PFSK-1 (cell line): ENCODE results near the gene SHMT1. TPM values are rescaled to one million over a fixed set of nuclear protein-coding genes. Genes with fewer than 3 reads are reported as not detected.

Experiments used
- FOXP2 ChIP-seq: optimal IDR thresholded peaks from 2 replicates; pipeline ENCODE3; 2011; ENCODE audit warnings: borderline replicate concordance, control low read depth, inconsistent platforms; ENCODE audit not compliant: insufficient read depth; ENCODE audit errors: extremely low read length, extremely low read depth
- POLR2AphosphoS5 ChIP-seq: IDR thresholded peaks from 2 replicates; pipeline ENCODE4 v1.6.1; 2012; ENCODE audit warnings: low read depth, mild to moderate bottlenecking, control low read depth, low read length, moderate library complexity
- REST ChIP-seq, 2 experiments: IDR thresholded peaks; 2 replicates each; pipeline versions ENCODE4 v1.6.1 to v1.8.0; 2011 to 2012; ENCODE audit warnings: low read depth in 2 of 2, low read length in 2 of 2, control low read depth in 1 of 2, inconsistent platforms in 1 of 2, mild to moderate bottlenecking in 1 of 2, moderate library complexity in 1 of 2; ENCODE audit not compliant: insufficient read depth in 1 of 2
- SIN3A ChIP-seq: IDR thresholded peaks from 2 replicates; pipeline ENCODE4 v1.6.1; 2012; ENCODE audit warnings: mild to moderate bottlenecking, low read length, moderate library complexity, borderline replicate concordance; ENCODE audit not compliant: insufficient read depth
- TAF1 ChIP-seq: IDR thresholded peaks from 2 replicates; pipeline ENCODE4 v1.6.1; 2012; ENCODE audit warnings: low read length, control low read depth, borderline replicate concordance; ENCODE audit not compliant: insufficient read depth
- polyA plus RNA-seq: library from polyadenylated mRNA; unstranded; fragments of >200 nt; gene quantifications from one replicate; pipeline ENCODE4 v1.2.1, GENCODE V29; 2012; ENCODE audit warnings: low read depth, missing spikeins; ENCODE audit not compliant: insufficient read length

Gene SHMT1
- 62.6 TPM for polyA plus RNA-seq

DNA sequence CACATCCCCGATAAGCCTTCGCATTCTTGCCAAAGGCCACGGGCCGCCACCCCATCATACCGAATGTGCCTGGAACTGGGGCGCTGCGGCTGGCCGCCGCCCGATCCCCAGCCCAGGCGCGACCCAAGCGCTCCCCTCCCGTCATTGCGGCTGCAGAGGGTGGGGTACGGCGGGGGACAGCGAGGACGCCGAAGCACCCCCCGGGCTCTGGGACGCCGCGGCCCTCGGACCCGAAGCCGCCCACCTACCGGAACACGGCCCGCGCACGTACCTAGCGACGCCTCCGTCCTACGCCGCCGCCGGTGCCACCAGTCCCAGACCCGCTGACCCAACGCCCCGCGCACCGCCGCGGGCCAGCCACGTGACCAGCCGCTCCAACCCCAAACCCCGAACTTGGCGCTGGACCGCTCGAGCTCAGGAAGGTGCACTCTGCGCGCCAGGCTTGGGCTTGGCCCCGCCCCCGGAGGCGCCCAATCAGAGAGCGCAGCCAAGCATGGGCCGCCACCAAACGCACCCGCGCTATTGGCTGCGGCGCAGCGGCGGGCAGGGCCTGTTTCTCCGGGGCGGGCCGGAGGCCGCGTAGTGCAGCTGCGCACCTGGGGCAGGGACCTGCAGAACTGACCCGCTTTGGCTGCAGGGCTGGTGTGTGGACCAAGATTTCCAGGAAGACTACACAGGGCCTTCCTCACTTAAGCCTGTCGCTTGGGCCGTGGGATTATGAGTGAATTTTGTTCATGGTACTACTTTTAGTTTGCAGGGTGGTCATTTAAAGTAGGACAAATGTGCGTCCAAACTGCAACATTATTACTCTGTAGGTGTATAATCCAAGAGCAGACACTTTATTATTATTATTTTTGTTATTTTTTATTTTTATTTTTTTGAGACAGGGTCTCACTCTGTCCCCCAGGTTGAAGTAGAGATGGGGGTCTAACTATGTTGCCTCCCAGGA, at the start of gene SHMT1:
Gene SHMT1, minus strand, starts transcription at position 450 of the 949 bp plus-strand sequence. CDS start 7,569 bp downstream, outside the sequence.
- TF ChIP-seq TAF1 (no peak), SIN3A (no peak), FOXP2 (peak; percentile 76), REST (IDR thresholded peaks at IDR 0.05; ENCODE audit: insufficient read depth in 1 of 2, low read depth in 2 of 2, low read length in 2 of 2) (0 out of 4 replicates have a peak, but pooled peaks of 1 of the 2 experiments have one; percentile 16), POLR2AphosphoS5 (peak; percentile 81)

DNA sequence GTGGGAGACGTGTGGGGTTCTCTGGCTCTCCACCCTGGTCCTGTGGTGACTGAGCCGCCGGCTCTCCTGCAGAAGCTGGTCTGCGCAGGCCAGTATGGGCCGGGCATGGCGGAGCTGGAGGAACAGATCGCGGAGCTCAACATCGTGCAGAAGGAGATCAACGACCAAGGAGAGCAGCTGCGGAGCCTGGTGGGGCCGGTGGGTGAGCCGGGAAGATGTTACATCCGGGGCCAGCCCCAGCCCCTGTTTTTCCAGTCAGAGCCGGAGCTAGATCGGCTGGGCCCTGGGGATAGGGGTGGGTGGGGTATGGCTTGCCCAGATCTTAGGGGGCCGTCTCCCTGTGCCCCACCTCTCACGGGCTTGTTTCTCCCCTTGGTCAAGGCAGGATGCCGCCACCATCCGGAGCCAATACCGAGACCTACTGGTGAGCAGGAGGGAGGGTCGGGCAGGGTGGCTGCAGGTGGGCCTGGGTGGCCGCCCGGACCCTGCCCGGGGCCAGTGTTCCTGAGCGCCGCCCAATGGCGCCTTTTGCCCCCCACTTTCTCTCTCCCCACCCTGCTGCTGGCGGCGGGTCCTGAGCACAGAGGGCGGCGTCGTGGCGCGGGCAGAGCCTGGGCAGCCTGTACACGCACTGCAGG, 19.2 kb upstream of the SHMT1 start:
- TF ChIP-seq SIN3A: no peak
- no peak for TF ChIP-seq TAF1
- no peak for TF ChIP-seq POLR2AphosphoS5
- no peak for TF ChIP-seq FOXP2
- no peak for TF ChIP-seq REST (IDR thresholded peaks at IDR 0.05; ENCODE audit: insufficient read depth in 1 of 2, low read depth in 2 of 2, low read length in 2 of 2)

DNA sequence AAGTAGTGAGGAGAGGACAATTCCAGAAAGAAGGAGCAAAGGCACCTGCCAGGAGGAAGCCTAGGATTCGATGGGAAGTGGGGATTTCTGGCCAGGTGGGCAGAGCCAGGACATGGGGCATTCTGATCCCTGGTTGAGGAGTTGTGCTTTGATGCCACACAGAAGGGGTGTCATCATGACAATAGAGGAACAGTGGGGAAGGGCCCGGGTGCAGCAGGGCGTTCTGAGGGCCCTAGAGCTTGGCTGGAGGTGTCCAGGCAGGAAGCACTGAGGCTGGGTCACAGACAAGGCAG, 18.5 kb upstream of the SHMT1 start:
- no peak for TF ChIP-seq REST (IDR thresholded peaks at IDR 0.05; ENCODE audit: insufficient read depth in 1 of 2, low read depth in 2 of 2, low read length in 2 of 2)
- TF ChIP-seq POLR2AphosphoS5: no peak
- no peak for TF ChIP-seq FOXP2
- no peak for TF ChIP-seq TAF1
- no peak for TF ChIP-seq SIN3A

DNA sequence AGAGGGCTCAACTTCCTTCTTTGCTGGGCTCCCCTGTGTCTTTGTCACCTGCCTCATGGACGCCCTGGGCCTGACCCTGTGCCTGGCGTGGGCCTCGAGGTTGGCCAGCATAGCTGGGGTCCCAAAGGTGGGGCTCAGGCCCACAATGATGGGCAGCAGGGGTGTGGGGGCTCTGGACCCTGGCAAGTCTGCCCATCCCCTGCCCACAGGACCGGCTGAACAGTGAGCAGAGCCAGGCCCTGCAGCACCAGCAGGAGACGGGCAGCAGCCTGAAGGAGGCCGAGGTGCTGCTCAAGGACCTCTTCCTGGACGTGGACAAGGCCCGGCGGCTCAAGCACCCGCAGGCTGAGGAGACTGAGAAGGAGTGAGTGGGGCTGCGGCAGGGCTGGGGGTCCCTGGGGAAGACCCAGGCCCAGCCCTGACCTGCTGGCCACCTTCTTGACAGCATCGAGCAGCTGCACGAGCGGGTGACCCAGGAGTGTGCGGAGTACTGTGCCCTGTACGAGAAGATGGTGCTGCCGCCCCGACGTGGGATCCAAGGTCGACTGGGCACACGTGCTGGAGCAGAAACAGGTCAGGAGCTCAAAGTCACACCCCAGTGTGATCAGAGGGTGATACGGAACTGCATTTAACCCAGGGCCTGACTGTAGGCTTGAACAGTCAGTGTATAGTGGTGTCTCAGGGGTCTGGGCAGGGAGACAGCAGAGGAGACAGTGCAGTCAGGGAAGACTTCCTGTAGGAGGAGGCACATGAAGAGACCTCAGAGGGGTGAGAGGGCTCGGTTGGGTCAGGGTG, 18.0 kb upstream of the SHMT1 start:
- TF ChIP-seq TAF1 (no peak), FOXP2 (no peak), POLR2AphosphoS5 (no peak), REST (IDR thresholded peaks at IDR 0.05; ENCODE audit: insufficient read depth in 1 of 2, low read depth in 2 of 2, low read length in 2 of 2) (no peak), SIN3A (no peak)
